B cell (primary cell): Measurements from ENCODE around the gene IMMP2L. TPM values are rescaled to one million over a fixed set of nuclear protein-coding genes. Genes with fewer than 3 reads are reported as not detected.

Experiments used
- ATAC-seq: fragments of 200-7000 bp; cut with Tn5 transposase; one replicate; pipeline ENCODE4 v1.10.0; 2021; ENCODE audit warnings: low read depth, mild to moderate bottlenecking, moderate number of reproducible peaks, moderate library complexity
- CTCF ChIA-PET: fragments of 350-600 bp; sonication (Branson Sonifier 250); formaldehyde crosslinking; loops from one replicate; lab custom pipeline; 2021; ENCODE audit warnings: antibody characterized with exemption, inconsistent platforms; lab: Charles Lee
- POLR2A ChIA-PET: fragments of 350-600 bp; sonication (Branson Sonifier 250); formaldehyde crosslinking; loops from one replicate; lab custom pipeline; 2021; ENCODE audit warnings: antibody characterized with exemption; lab: Charles Lee
- DNase-seq: peaks from one replicate; pipeline ENCODE4 v3.0.0; 2013
- H2AFZ ChIP-seq: 2 replicates; pipeline ENCODE4 v1.6.1; 2012; ENCODE audit warnings: mild to moderate bottlenecking, low read depth, low read length; ENCODE audit not compliant: insufficient read depth, poor library complexity, severe bottlenecking
- H3K27ac ChIP-seq, 2 donors: 1 replicate in 1 of 2; 2 replicates in 1 of 2; pipeline ENCODE4 v1.5.1; 2012 to 2013; ENCODE audit warnings: low read length in 2 of 2, mild to moderate bottlenecking in 2 of 2, moderate library complexity in 1 of 2
- H3K27me3 ChIP-seq, 4 experiments: fragments of 200-600 bp in 1 of 4; sonication (generic) in 1 of 4; replicated peaks in 1 of 4; 1 replicate in 2 of 4; 2 replicates in 2 of 4; pipeline versions ENCODE4 v1.6.1 to v1.7.0; 2013 to 2016; ENCODE audit warnings: low read length in 3 of 4, mild to moderate bottlenecking in 2 of 4, mixed read lengths in 1 of 4, moderate library complexity in 1 of 4; ENCODE audit not compliant: insufficient read depth in 4 of 4, control insufficient read depth in 3 of 4; ENCODE audit errors: control extremely low read depth in 1 of 4
- H3K36me3 ChIP-seq, 2 experiments: replicated peaks in 1 of 2; 1 replicate in 1 of 2; 2 replicates in 1 of 2; pipeline versions ENCODE4 v1.6.1 to v1.7.1; 2013; ENCODE audit warnings: low read length in 1 of 2; ENCODE audit not compliant: insufficient read depth in 2 of 2, control insufficient read depth in 1 of 2; ENCODE audit errors: control extremely low read depth in 1 of 2, extremely low read depth in 1 of 2
- H3K4me1 ChIP-seq, 2 donors: fragments of 200-600 bp in 1 of 2; sonication (generic) in 1 of 2; 1 replicate in 1 of 2; 2 replicates in 1 of 2; pipeline versions ENCODE4 v1.5.1 to v1.6.1; 2013 to 2017; ENCODE audit warnings: low read length in 2 of 2; ENCODE audit not compliant: control insufficient read depth in 2 of 2, insufficient read depth in 2 of 2
- H3K4me2 ChIP-seq: replicated peaks from 2 replicates; pipeline ENCODE3; 2012; ENCODE audit warnings: mild to moderate bottlenecking, low read depth, low read length; ENCODE audit not compliant: poor library complexity, severe bottlenecking
- H3K4me3 ChIP-seq, 5 experiments: fragments of 200-600 bp in 1 of 5; sonication (generic) in 1 of 5; 1 replicate in 3 of 5; 2 replicates in 2 of 5; pipeline versions ENCODE4 v1.5.1 to v1.7.0; 2011 to 2016; ENCODE audit warnings: low read length in 4 of 5, mild to moderate bottlenecking in 4 of 5, low read depth in 2 of 5, control low read depth in 1 of 5, moderate library complexity in 1 of 5; ENCODE audit not compliant: insufficient read depth in 1 of 5; ENCODE audit errors: control extremely low read depth in 1 of 5, extremely low read depth in 1 of 5
- H3K79me2 ChIP-seq: fragments of 200-600 bp; sonication (generic); one replicate; pipeline ENCODE4 v1.6.0; 2016; ENCODE audit warnings: low read length; ENCODE audit not compliant: control insufficient read depth, insufficient read depth
- H3K9ac ChIP-seq: fragments of 200-600 bp; sonication (generic); 2 replicates; pipeline ENCODE4 v1.6.1; 2017; ENCODE audit warnings: mild to moderate bottlenecking, low read length, moderate library complexity
- H3K9me3 ChIP-seq, 3 donors: one replicate each; pipeline versions ENCODE4 v1.6.1 to v1.7.1; 2013; ENCODE audit warnings: low read length in 2 of 3; ENCODE audit not compliant: control insufficient read depth in 2 of 3, insufficient read depth in 1 of 3; ENCODE audit errors: control extremely low read depth in 1 of 3
- H4K20me1 ChIP-seq: 2 replicates; pipeline ENCODE4 v1.6.0; 2012; ENCODE audit warnings: mild to moderate bottlenecking, low read length; ENCODE audit not compliant: insufficient read depth, control insufficient read depth, poor library complexity, severe bottlenecking
- H3K27ac Mint-ChIP-seq: one replicate; pipeline ENCODE4 v1.8.0; 2021; ENCODE audit warnings: mixed read lengths
- H3K27me3 Mint-ChIP-seq: one replicate; pipeline ENCODE4 v1.8.0; 2021; ENCODE audit warnings: mixed read lengths
- H3K4me1 Mint-ChIP-seq: one replicate; pipeline ENCODE4 v1.8.0; 2021; ENCODE audit warnings: mixed read lengths
- H3K4me3 Mint-ChIP-seq: one replicate; pipeline ENCODE4 v1.8.0; 2021; ENCODE audit warnings: mixed read lengths
- H3K9me3 Mint-ChIP-seq: one replicate; pipeline ENCODE4 v1.8.0; 2022; ENCODE audit warnings: mixed read lengths; ENCODE audit not compliant: insufficient read depth
- CTCF ChIP-seq: fragments of 200-600 bp; IDR thresholded peaks from one replicate; pipeline ENCODE4 v1.8.0; 2022; ENCODE audit warnings: antibody characterized with exemption, mild to moderate bottlenecking
- EZH2 ChIP-seq: IDR thresholded peaks from 2 replicates; pipeline ENCODE4 v1.6.1; 2012; ENCODE audit warnings: borderline replicate concordance, low read depth, mild to moderate bottlenecking, moderate library complexity, low read length; ENCODE audit not compliant: insufficient read depth, poor library complexity, severe bottlenecking
- WGBS: methylation state at CpG from one replicate; pipeline ENCODE4 v1.1.5; 2013; ENCODE audit warnings: missing lambda C conversion rate; ENCODE audit not compliant: insufficient coverage; 5-methylcytosine and 5-hydroxymethylcytosine counted together
- intact Hi-C: fragments of 100-400 bp; cut with micrococcal nuclease; formaldehyde crosslinking; loops from one replicate; pipeline ENCODE4 v1.10.0; 2022
- polyA plus RNA-seq: library from polyadenylated mRNA; depleted of rRNA; stranded (reverse); fragments of >200 nt; gene quantifications from 2 replicates; pipeline ENCODE4 v1.2.3, GENCODE V29; 2012
- total RNA-seq, 2 donors: library from RNA; stranded (reverse); fragments of 120-200 nt in 1 of 2; gene quantifications; 1 replicate in 1 of 2; 2 replicates in 1 of 2; pipeline versions ENCODE4 v1.2.3 to v1.2.4, GENCODE V29; 2013 to 2022

Gene IMMP2L
- total and polyA plus RNA-seq, 2 donors (not counting 1 experiment from before 2014, with no cell fraction given), result 3.8 to 34.2 TPM

GRCh38 chr7:111239437-111239836 lies 322.9 kb downstream of the IMMP2L start:
- Histone ChIP-seq H2AFZ (no peak overlapping the region), H3K4me3 (no peak overlapping the region), H3K27ac (no peak overlapping the region), H4K20me1 (no peaks in the 10 kb centered on the region), H3K27me3 (no peaks in the 10 kb centered on the region), H3K79me2 (no peaks in the 10 kb centered on the region), H3K4me2 (no peak overlapping the region), H3K4me1 (no peaks in the 10 kb centered on the region), H3K36me3 (no peaks in the 10 kb centered on the region), H3K9me3 (no peaks in the 10 kb centered on the region), H3K9ac (no peak overlapping the region)
- no peak overlapping the region for H3K4me3 Mint-ChIP-seq
- peaks cover 19% of the 10 kb centered on the region for H3K4me1 Mint-ChIP-seq
- intact Hi-C loops, result no loop called here
- no peak overlapping the region for H3K27ac Mint-ChIP-seq
- no peak for DNase-seq
- ATAC-seq, result no peak
- TF ChIP-seq EZH2 (no peak), CTCF (no peak)
- no CpG with 5 or more reads among the region's 1 CpG for WGBS
- ChIA-PET POLR2A (no interaction called here), CTCF (no interaction called here)
- H3K27me3 Mint-ChIP-seq, result no peaks in the 10 kb centered on the region
- H3K9me3 Mint-ChIP-seq, result no peaks in the 10 kb centered on the region

GRCh38 chr7:111238886-111239285 lies 323.4 kb downstream of the IMMP2L start:
- no peak overlapping the region for H3K4me2 ChIP-seq
- DNase-seq (no peak), ATAC-seq (no peak)
- H3K79me2 ChIP-seq, result no peaks in the 10 kb centered on the region
- no peaks in the 10 kb centered on the region for H3K9me3 ChIP-seq
- Mint-ChIP-seq H3K9me3 (no peaks in the 10 kb centered on the region), H3K27ac (no peak overlapping the region), H3K4me1 (peaks cover 19% of the 10 kb centered on the region), H3K27me3 (no peaks in the 10 kb centered on the region), H3K4me3 (peak overlapping the region; percentile 3)
- H3K4me3 ChIP-seq, result no peak overlapping the region
- H4K20me1 ChIP-seq, result no peaks in the 10 kb centered on the region
- WGBS, result 45% methylated on average over 1 of the region's 1 CpG
- TF ChIP-seq CTCF (no peak), EZH2 (no peak)
- no peak overlapping the region for H3K9ac ChIP-seq
- H3K27ac ChIP-seq, result no peak overlapping the region
- intact Hi-C loops, result no loop called here
- no peaks in the 10 kb centered on the region for H3K27me3 ChIP-seq
- H3K36me3 ChIP-seq, result no peaks in the 10 kb centered on the region
- ChIA-PET CTCF (no interaction called here), POLR2A (no interaction called here)
- H3K4me1 ChIP-seq, result no peaks in the 10 kb centered on the region
- H2AFZ ChIP-seq, result no peak overlapping the region
